GM13977 (cell line): Measurements from ENCODE around the gene NKIRAS1.

Experiments
- DNase-seq: peaks from one replicate; pipeline ENCODE4 v3.0.0; 2012; ENCODE audit warnings: low spot score
- CTCF ChIP-seq: IDR thresholded peaks from 2 replicates; pipeline ENCODE4 v1.5.1; 2012; ENCODE audit warnings: mild to moderate bottlenecking, control low read depth; ENCODE audit not compliant: insufficient read depth; ENCODE audit errors: extremely low read depth, missing control alignments
- in situ Hi-C: fragments of 300-500 bp; cut with MboI; formaldehyde crosslinking; loops from one replicate; pipeline ENCODE4 v1.12.0; 2022; ENCODE audit warnings: low sequenced_read_pairs, low pct_unique_long_range_greater_than_20kb, mixed read lengths, inconsistent platforms; ENCODE audit not compliant: unreplicated experiment

Gene NKIRAS1

DNA sequence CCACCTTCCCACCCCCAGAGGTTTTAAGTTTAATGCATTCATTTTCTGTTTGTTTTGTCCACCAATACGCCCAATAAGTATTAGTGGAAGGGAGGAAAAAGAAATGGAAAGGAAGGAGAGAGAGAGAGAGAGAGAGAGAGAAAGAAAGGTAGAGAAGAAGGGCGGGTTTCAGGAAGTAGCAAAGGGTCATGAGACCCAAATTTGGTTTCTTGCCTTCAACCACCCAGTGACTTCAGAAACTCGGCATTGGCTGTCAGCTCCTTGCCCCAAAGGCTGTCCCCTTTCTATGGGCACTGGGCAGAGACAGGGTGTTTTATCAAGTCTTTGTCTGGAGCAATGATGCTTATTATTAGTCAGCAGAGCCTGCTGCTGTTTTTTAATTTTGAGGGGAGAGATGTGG, 14.8 kb upstream of the NKIRAS1 start:
- no peak for DNase-seq
- TF ChIP-seq CTCF, result no peak
- in situ Hi-C loops, result no loop called here

DNA sequence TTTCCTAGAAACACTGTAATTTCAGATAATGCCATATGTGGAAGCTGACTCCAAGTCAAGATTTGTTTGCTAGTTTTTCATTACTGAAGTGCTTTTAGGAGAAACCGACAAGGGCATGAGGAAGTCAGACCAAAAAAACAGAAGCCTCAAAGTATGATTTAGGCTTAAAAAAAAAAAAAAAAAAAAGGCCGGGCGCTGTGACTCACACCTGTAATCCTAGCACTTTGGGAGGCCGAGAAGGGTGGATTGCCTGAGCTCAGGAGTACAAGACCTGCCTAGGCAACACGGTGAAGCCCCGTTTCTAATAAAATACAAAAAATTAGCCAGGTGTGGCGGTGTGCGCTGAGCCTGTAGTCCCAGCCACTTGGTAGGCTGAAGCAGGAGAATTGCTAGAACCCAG, 11.7 kb upstream of the NKIRAS1 start:
- no peak for DNase-seq
- no peak for TF ChIP-seq CTCF
- in situ Hi-C loops, result no loop called here

- no peak for TF ChIP-seq CTCF
- in situ Hi-C loops, result no loop called here
- DNase-seq, result no peak
Observed at GRCh38 chr3:23926736-23927135, 9.9 kb upstream of the NKIRAS1 start.

GRCh38 chr3:23926246-23926645, 9.5 kb upstream of the NKIRAS1 start:
- in situ Hi-C loops, result no loop called here
- no peak for DNase-seq
- TF ChIP-seq CTCF, result no peak

GRCh38 chr3:23923786-23924185, 7.0 kb upstream of the NKIRAS1 start:
- no peak for DNase-seq
- in situ Hi-C loops, result no loop called here
- no peak for TF ChIP-seq CTCF

DNA sequence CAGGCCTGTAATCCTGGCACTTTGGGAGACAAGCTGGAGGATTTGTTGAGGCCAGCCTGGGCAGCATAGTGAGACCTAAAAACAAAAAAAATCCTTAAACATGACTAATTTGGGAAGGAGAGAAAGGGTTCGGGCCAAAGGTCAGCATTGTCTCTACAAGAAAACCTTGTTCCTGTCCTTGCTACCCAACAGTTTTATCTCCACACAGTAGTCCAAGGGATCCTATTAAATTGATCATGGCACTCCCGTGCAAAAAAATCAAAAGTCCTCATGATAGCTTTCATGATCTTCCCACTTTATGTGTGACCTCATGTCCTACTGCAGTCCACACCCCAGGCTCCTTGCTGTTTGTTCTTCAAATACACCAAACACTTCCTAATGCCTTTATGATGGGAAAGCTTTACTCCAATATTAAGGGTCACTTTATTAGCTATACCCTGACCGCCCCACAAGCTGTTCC, 4.3 kb upstream of the NKIRAS1 start:
- no peak for TF ChIP-seq CTCF
- DNase-seq, result no peak
- in situ Hi-C loops, result no loop called here

DNA sequence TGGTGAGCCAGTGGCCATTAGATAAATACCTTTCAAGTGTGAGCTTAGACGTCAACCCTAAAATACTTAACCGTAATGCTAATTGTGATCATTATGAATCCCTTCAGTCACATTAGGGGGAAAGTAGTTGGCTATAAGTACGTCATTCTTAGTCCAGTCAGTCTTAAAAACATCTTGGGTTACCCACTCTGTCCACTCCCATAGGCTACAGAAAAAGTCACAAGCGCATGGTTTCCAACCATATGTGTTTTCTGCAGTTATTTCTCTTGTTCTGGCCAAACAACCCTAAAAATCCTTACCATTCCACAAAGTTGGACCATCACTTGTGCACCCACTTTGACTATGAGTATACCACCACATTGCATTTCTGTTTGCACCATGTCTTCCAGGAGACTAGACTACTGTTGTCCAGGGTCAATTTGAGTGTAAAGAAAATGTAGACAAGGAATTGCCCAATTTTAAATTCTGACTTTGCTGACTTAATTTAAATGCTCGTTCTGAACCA, 3.4 kb upstream of the NKIRAS1 start:
- in situ Hi-C loops, result no loop called here
- no peak for DNase-seq

More for the DNA sequence above, 3.4 kb upstream of the NKIRAS1 start:
- no peak for TF ChIP-seq CTCF
